Upper lobe of right lung (tissue), 1 donor: ENCODE data around the gene HSPA1B. TPM values are rescaled to one million over a fixed set of nuclear protein-coding genes. Genes with fewer than 3 reads are reported as not detected.
"Not testable (repeated sequence)": the region's sequence is repeated elsewhere in the genome, so short reads cannot be mapped to it uniquely, and the experiment has no call there.

Experiments used
- ATAC-seq: fragments of 200-7000 bp; cut with Tn5 transposase; one replicate; pipeline ENCODE4 v1.9.1; 2020; ENCODE audit warnings: mild to moderate bottlenecking, moderate library complexity
- DNase-seq: peaks from one replicate; pipeline ENCODE4 v3.0.0-alpha.2; 2020
- H3K27ac ChIP-seq: fragments of 200-600 bp; one replicate; pipeline ENCODE4 v1.8.0; 2022
- H3K27me3 ChIP-seq: fragments of 200-600 bp; one replicate; pipeline ENCODE4 v1.8.0; 2022; ENCODE audit warnings: mild to moderate bottlenecking
- H3K36me3 ChIP-seq: fragments of 200-600 bp; one replicate; pipeline ENCODE4 v1.8.0; 2022
- H3K4me1 ChIP-seq: fragments of 200-600 bp; one replicate; pipeline ENCODE4 v1.8.0; 2022
- H3K4me3 ChIP-seq: fragments of 200-600 bp; one replicate; pipeline ENCODE4 v1.8.0; 2022; ENCODE audit warnings: mild to moderate bottlenecking
- H3K9me3 ChIP-seq: fragments of 200-600 bp; one replicate; pipeline ENCODE4 v1.8.0; 2022
- CTCF ChIP-seq: fragments of 200-600 bp; IDR thresholded peaks from one replicate; pipeline ENCODE4 v1.8.0; 2022; ENCODE audit warnings: antibody characterized with exemption
- intact Hi-C: fragments of 100-400 bp; cut with DNase I; formaldehyde crosslinking; loops from one replicate; pipeline ENCODE4 v1.11.0; 2022
- total RNA-seq: library from RNA; stranded (reverse); fragmentation: NEBNext Ultra II Directional; extraction: Animal tissue kit (Norgen Biotek cat#: 25700); gene quantifications from one replicate; pipeline ENCODE4 v1.2.1, GENCODE V29; 2021
- donor health status: DM: no; HTN: yes; CAD: no; lungs with severe emphysema.

Gene HSPA1B
- total RNA-seq, 1 donor from 2014 or later = 112 TPM

DNA sequence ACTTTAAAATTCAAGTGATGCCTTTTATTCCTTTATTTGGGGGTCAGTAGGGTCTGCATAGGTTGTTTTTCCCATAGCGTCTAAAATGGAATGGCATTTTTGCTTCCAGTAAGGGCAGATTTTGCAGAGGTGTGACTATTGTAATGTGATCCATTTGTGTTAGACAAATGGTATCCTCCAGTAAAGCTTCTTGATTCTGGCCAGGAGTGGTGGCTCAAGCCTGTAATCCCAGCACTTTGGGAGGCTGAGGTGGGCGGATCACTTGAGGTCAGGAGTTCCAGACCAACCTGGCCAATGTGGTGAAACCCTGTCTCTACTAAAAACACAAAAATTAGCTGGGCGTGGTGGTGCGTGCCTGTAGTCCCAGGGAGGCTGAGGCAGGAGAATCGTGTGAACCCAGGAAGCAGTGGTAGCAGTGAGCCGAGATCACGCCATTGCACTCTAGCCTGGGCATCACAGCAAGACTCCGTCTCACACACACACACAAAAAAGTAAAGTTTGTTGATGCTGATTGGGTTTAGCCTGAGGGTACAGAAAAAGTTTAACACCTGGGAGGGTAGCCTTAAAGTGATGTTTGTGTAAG lies 9.5 kb upstream of the HSPA1B start:
- intact Hi-C loops, ATAC-seq, H3K9me3 ChIP-seq, H3K36me3 ChIP-seq, DNase-seq, H3K27me3 ChIP-seq: not testable (repeated sequence)
- Histone ChIP-seq H3K4me3 (peak overlapping the region; percentile 68), H3K4me1 (peaks cover 52% of the 10 kb centered on the region), H3K27ac (peak overlapping the region; percentile 63)

DNA sequence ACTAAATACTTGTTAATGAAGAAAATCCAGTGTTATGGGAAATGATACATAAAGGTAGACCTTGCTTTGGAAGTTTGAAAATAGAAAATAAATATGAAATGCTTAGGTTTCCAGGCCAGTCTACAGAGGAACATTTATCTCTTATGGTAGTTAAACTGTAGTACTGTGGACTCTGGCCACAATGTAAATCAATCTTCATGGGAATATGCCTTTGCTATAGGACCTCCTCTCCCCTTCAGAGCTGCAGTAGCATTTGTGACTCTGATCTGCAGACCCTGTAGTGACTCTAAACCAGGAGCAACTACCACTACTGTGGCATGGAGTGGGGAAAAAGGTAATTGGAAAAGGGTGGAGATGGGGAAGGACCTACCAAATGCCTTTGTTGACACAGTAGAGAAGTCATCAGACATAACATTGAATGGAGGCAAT lies 7.7 kb upstream of the HSPA1B start:
- no peaks in the 10 kb centered on the region for H3K9me3 ChIP-seq
- intact Hi-C loops = no loop called here
- H3K4me1 ChIP-seq = peaks cover 56% of the 10 kb centered on the region
- DNase-seq = no peak
- H3K27ac ChIP-seq = no peak overlapping the region
- TF ChIP-seq CTCF = no peak
- H3K36me3 ChIP-seq = no peaks in the 10 kb centered on the region
- H3K27me3 ChIP-seq = no peaks in the 10 kb centered on the region
- peak overlapping the region; percentile 68 for H3K4me3 ChIP-seq
- ATAC-seq = no peak

DNA sequence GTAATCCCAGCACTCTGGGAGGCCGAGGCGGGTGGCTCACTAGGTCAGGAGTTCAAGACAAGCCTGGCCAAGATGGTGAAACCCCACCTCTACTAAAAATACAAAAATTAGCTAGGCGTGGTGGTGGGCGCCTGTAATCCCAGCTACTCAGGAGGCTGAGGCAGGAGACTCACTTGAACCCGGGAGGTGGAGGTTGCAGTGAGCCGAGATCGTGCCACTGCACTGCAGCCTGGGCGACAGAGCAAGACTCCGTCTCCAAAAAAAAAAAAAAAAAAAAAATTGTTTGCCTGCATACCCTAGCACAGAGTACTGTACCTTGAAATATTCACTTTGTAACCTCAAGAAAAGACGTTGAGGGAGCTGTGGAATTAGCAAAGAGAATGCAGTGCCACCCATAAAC lies 7.1 kb upstream of the HSPA1B start:
- DNase-seq, H3K36me3 ChIP-seq, H3K27me3 ChIP-seq, intact Hi-C loops, ATAC-seq, H3K9me3 ChIP-seq, H3K4me3 ChIP-seq: not testable (repeated sequence)
- Histone ChIP-seq H3K27ac (peak overlapping the region; percentile 99), H3K4me1 (peaks cover 61% of the 10 kb centered on the region)

DNA sequence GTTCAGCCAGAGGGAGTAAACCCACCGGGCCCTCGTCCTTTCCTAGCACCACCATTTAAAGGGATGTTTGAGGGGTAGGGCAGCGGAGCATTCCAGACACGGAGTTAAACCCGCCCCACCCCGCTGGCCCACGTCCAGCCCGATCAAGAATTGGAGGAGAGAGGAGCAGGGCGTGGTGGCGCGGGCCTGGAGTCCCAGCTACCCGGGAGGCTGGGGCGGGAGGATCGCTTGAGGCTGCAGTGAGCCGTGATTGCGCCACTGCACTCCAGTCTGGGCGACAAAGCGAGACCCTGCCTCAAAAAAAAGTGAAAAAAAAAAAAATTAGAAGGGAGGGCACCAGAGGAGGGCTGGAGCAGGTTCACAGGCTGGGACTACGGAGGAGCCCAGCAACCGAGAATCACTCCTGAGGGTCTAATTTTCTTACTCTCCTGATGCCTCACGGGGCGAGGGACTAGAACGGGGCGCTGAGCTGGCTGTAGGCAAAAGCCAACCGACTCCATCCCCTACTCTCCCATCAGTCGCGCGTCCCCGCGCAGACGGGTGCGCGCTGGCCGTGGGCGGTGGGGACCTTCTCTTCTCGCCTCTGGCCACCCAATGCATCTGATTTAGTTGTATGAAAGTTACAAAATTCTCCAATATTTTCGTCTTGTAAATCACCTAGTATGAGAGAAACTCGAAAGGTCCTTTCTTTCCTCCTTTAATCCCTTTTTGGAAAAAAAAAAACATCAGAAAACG lies 6.1 kb upstream of the HSPA1B start:
- no peaks in the 10 kb centered on the region for H3K9me3 ChIP-seq
- peaks cover 72% of the 10 kb centered on the region for H3K4me1 ChIP-seq
- DNase-seq (peak; percentile 88), ATAC-seq (peak; percentile 70)
- intact Hi-C loops = no loop called here
- H3K27me3 ChIP-seq = no peaks in the 10 kb centered on the region
- no peak for TF ChIP-seq CTCF
- H3K36me3 ChIP-seq = no peaks in the 10 kb centered on the region
- H3K4me3 ChIP-seq = peak overlapping the region; percentile 59
- peak overlapping the region; percentile 99 for H3K27ac ChIP-seq

DNA sequence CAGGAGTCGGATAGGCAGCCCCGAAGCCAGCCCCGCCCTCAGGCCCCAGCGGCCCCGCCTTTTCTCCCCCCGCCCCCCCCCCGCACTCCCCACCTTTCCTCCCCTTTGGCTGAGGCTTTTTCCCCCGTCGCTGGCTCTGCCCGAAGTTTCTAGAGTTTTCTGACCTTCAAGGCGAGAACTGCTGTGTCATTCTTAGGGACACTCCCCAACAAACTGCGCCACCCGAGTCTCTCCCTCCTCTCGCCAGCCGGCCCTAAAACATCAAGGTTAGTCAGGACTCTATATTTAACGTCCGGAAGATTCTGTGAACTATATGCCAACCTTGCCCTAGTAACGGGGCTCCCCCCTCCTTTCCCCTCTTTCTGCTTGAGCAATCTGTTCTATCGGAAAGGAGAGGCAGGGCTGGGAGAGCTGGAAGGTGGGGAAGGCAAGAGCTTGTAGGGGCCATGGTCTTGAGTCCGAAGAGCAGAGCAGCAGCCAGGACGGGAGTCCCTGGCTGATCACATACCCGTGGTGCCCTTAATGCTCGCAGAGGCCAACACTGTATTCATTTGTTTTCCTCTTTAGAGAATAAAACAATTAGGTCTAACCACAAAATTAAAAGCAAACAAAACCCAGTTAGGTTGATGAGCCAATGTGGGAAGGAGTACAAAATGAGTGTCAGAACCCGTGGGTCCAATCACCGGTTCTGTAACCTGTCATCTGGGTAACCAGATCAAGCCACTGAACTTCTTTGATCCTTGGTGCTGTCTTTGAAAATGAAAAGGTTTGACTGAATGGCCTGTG lies 5.3 kb upstream of the HSPA1B start:
- peaks cover 73% of the 10 kb centered on the region for H3K4me1 ChIP-seq
- TF ChIP-seq CTCF = no peak

GRCh38 chr6:31823592-31824196 lies 3.8 kb upstream of the HSPA1B start:
- Histone ChIP-seq H3K27ac (peak overlapping the region; percentile 99), H3K4me1 (peaks cover 65% of the 10 kb centered on the region)
- H3K27me3 ChIP-seq, H3K4me3 ChIP-seq, H3K9me3 ChIP-seq, intact Hi-C loops, DNase-seq, H3K36me3 ChIP-seq, ATAC-seq: not testable (repeated sequence)

More for the DNA sequence above, 5.3 kb upstream of the HSPA1B start:
- Histone ChIP-seq H3K9me3 (no peaks in the 10 kb centered on the region), H3K27ac (peak overlapping the region; percentile 99), H3K27me3 (no peaks in the 10 kb centered on the region), H3K36me3 (no peaks in the 10 kb centered on the region), H3K4me3 (peak overlapping the region; percentile 59)
- peak; percentile 85 for DNase-seq
- intact Hi-C loops = no loop called here
- peak; percentile 80 for ATAC-seq
